OCI-M2 (cell line): ENCODE results near the gene YAP1.

Experiments
- DNase-seq: peaks from one replicate; lab custom pipeline; 2025; ENCODE audit not compliant: unreplicated experiment; lab: John Stamatoyannopoulos, UW

YAP1 gene

DNA sequence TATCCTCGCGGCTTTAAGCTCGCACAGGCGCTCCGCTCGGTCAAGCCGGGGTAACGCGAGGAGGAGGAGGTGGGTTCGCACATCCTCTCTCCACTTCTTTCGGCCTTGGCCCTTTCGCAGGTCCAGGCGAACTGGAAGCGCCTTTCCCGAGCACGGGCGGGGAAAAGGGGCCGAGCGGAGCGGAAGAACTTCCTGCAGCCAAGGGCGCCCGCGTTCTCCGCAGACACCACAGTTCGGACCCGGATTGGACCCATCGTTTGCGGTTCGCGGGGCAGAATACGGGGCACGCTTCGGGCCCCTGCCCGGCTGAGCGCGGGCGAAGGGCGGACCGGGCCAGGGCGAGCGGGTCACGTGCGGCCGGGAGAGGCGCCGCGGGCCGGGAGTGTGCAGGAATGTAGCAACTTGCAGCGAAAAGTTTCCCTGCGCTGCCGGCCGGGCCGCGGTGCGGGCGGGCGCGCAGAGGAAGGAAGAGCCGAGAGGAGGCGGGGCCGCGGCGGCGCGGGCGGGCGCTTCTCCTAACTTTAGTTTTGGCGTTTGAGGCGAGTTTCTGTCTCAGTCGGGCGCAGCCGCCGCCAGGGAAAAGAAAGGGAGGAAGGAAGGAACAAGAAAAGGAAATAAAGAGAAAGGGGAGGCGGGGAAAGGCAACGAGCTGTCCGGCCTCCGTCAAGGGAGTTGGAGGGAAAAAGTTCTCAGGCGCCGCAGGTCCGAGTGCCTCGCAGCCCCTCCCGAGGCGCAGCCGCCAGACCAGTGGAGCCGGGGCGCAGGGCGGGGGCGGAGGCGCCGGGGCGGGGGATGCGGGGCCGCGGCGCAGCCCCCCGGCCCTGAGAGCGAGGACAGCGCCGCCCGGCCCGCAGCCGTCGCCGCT, at the start of gene YAP1:
Gene YAP1, plus strand, starts transcription at position 552 of the 865 bp plus-strand sequence. CDS start 402 bp downstream, outside the sequence.
- DNase-seq: no peak

GRCh38 chr11:102061276-102061675, 49.0 kb upstream of the YAP1 start:
- no peak for DNase-seq

DNA sequence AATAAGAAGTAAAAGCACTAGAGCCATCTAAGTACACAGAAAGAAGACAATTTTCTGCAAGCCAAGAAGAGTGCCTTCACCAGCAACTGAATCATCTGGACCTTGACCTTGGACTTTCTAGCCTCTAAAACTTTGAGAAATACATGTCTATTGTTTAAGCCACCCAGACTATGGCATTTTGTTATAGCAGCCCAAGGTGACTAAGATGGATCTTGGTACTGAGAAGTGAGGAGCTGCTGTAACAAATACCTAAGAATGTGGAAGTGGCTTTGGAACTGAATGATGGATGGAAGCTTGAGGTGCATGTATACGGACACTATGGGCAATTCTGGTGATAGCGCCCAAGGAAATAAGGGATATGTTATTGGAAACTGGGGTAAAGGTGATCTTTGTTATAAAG, 48.1 kb upstream of the YAP1 start:
- no peak for DNase-seq

DNA sequence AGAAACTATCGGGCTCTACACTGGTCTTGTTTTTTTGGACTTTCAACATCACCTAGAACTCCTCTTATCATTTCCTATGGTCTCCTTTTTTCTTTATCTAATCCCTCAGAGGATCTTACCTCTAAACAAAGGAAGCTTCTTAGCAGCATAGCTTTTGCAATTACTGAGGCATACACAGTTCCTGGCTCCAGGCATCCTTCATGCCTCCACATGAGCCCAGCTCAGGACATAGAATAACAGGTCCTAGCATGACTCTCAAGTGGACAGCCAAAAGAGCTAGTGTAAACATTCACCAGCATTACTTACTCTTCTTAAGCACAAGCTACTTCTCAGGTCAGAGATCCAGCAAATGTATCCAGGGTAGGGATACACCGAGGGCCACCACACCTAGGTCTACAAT, 45.9 kb upstream of the YAP1 start:
- DNase-seq: no peak

- DNase-seq: no peak
Observed at GRCh38 chr11:102070766-102071165, 39.5 kb upstream of the YAP1 start.

DNA sequence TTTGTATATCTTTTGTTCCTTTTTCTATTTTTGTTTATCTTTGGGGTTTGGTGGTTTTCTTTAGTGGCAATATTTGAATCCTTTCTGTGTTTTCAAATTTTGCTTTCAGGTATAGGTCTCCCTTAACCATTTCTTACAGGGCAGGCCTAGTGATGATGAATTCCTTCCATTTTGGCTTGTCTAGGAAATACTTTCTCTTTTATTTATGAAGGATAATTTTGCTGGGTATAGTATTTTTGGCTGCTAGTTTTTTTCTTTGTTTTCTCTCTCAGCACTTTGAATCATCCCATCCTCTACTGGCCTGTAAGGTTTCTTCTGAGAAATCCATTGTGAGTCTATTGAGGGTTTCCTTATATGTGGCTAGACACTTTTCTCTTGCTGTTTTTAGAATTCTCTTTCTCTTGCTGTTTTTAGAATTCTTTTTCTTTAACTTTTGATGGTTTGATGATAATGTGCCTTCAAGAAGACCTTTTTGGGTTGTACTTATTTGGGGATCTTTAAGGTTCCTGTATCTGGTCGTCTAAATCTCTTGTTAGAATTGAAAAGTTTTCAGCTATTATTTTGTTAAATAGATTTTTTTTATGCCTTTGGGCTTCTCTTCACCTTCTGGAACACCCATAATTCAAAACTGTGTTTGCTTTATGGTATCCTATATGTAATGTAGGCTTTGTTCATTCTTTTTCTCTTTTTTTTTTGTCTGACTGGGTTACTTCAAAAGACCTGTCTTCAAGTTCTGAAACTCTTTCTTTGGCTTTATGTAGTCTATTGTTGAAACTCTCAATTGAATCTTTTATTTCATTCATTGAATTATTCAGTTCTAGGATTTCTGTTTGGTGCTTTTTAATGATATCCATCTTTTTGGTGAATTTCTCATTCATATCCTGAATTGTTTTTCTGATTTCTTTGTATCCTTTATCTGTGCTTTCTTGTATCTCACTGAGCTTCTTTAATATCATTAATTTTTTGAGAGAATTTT, 38.5 kb upstream of the YAP1 start:
- no peak for DNase-seq

GRCh38 chr11:102073253-102073652, 37.0 kb upstream of the YAP1 start:
- DNase-seq: no peak

GRCh38 chr11:102079625-102080024, 30.6 kb upstream of the YAP1 start:
- DNase-seq: no peak

DNA sequence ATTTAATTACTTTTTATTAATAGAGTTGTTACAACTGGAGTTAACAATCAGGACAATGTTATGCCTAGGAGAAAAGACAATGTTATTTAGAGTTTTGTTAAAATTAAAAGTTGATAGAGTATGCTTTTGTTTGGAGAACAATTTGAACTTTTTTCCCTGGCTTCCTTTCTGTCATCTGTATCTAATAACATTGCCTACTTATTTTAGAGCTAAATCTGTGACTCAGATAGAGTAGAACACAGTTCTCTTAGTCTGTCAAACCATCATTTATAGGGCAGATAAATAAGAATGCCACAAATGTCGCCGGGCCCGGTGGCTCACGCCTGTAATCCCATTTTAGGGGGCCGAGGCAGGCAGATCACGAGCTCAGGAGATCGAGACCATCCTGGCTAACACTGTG, 28.9 kb upstream of the YAP1 start:
- DNase-seq: no peak

DNA sequence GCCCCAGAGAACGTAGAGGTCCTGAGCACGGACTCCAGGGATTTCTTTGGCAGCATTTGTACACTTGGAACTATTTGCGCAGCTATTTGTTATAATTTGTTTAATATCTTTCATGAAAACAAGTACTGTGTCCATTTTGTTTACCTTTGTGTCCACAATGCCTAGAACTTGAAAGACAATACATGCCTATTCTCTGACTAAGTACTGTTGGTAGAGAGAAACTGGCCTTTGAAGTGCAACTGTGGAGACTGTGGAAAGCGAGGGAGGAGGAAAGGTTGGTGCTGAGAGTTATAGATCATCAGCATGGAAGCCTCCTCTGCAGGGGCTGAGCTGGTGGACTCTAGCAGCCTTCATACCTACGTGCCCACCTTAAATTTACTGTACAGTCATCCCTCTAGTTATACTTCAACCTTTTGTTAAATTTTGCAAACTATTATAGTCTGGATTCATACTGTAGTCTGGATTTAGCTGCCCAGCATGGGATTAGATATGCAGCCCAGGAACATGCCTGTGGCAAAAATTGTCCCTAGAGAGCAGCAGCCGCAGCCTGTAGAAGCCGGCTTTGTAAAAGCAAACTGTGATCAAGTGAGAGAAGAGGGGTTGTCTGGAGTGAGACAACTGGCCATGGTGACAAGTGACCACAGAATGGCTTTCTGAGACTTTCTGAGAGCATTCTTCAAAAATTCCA, 24.2 kb upstream of the YAP1 start:
- DNase-seq: no peak

- DNase-seq: no peak
Observed at GRCh38 chr11:102097186-102097585, 13.1 kb upstream of the YAP1 start.

GRCh38 chr11:102099755-102100154, 10.5 kb upstream of the YAP1 start:
- DNase-seq: no peak

DNA sequence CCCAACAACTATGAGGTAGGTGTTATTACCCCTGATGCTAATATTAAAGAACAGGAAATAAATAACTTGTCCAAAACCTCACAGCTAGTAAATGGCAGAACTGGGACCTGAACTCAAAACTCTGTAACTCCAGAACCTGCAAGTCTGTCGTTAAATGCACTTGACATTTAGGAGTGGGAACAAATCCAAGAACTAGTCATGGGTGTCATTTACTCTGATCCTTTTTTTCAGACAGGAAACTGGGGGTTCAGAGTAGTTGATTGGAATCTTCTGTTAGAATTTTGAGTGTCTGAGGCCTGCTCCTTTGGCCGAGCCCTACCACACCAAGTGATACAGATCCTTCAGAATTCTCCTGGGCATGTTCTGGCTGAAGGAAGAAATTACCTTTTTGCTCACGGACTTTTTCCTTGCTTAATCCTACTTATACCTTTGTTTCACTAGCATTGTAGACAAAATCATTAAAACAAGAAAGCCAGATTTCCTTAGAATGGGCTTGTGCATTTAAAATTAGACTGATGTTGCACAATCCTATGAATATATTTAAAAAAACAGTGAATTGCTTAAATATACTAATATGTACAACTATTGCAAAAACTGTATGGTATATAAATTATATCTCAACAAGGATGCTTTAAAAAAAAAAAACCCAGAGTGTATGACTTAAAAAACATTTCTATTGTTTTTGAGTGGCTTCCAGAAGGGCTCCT, 1.4 kb upstream of the YAP1 start:
- no peak for DNase-seq

- DNase-seq: no peak
Observed at GRCh38 chr11:102110761-102111010, 439 bp downstream of the YAP1 start.

DNA sequence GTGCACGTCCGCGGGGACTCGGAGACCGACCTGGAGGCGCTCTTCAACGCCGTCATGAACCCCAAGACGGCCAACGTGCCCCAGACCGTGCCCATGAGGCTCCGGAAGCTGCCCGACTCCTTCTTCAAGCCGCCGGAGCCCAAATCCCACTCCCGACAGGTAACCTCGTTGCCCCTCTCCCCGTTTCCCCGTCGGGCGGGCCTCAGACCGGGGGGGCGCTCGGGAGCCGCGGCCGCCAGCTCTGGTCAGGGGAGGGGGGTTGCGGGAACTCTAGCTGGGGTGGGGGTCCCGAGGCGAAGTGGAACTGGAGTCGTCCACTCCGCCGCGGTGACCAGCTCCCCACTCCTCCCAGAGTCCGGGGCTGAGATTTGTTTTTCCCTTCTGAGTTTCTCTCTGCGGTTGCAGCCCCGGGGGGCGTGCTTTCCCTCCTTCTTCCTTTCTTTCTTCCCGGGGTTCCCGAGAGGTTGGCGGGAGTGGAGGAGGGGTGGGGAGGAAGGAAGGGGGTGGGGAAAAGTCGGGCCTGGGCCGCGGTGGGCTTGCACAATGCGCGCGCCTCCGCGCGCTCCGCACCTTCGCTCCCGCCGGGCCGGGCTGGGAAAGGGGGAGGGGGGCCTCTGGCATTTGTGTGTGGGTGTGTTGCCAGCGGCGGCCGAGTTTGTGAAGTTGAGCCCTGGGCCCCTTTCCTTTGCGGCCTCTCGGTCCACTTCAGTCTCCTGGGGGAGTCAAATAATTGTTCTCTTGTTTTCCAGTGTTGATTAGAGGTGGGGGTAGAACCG, 952 bp downstream of the YAP1 start:
- DNase-seq: no peak

GRCh38 chr11:102111787-102112508, 1.7 kb downstream of the YAP1 start:
- DNase-seq: no peak

- DNase-seq: no peak
Observed at GRCh38 chr11:102112509-102112821, 2.2 kb downstream of the YAP1 start.

DNA sequence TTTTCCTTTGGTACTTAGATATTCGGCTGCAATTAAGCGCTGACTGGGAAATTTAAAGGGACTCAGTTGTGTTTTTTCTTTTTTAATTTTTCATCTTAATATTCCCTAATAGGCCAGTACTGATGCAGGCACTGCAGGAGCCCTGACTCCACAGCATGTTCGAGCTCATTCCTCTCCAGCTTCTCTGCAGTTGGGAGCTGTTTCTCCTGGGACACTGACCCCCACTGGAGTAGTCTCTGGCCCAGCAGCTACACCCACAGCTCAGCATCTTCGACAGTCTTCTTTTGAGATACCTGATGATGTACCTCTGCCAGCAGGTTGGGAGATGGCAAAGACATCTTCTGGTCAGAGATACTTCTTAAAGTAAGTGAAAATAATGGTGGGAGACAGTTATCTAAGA, 3.8 kb downstream of the YAP1 start:
- DNase-seq: no peak

GRCh38 chr11:102115557-102115956, 5.3 kb downstream of the YAP1 start:
- DNase-seq: no peak
